Fibroblast of mammary gland (primary cell): Measurements from ENCODE around the gene SNAPIN.
"Not testable (repeated sequence)": the region's sequence is repeated elsewhere in the genome, so short reads cannot be mapped to it uniquely, and the experiment has no call there.

Source experiments
- DNase-seq: peaks from one replicate; pipeline ENCODE4 v3.0.0-alpha.2; 2010; ENCODE audit warnings: low read depth
- H3K4me3 ChIP-seq: 2 replicates; pipeline ENCODE4 v1.5.1; 2011; ENCODE audit warnings: low read depth, mild to moderate bottlenecking, low read length, moderate library complexity; ENCODE audit not compliant: control insufficient read depth
- CTCF ChIP-seq: conservative IDR thresholded peaks from 2 replicates; pipeline ENCODE4 v1.5.1; 2011; ENCODE audit warnings: low read depth, low read length, inconsistent platforms; ENCODE audit not compliant: control insufficient read depth, insufficient read depth

Gene SNAPIN

GRCh38 chr1:153655333-153655732 is 3.2 kb upstream of the SNAPIN start:
- no peak for DNase-seq
- H3K4me3 ChIP-seq = no peak overlapping the region
- TF ChIP-seq CTCF = no peak

- no peak for TF ChIP-seq CTCF
- H3K4me3 ChIP-seq = peak overlapping the region; percentile 90
- DNase-seq = no peak
Measured at GRCh38 chr1:153659175-153659534, 652 bp downstream of the SNAPIN start.

- no peak for TF ChIP-seq CTCF
- peak overlapping the region; percentile 90 for H3K4me3 ChIP-seq
- DNase-seq = no peak
Measured at GRCh38 chr1:153659656-153660055, 1.2 kb downstream of the SNAPIN start.

GRCh38 chr1:153661111-153661708 is 2.7 kb downstream of the SNAPIN start:
- no peak overlapping the region for H3K4me3 ChIP-seq
- no peak for TF ChIP-seq CTCF
- DNase-seq = no peak

- H3K4me3 ChIP-seq = no peak overlapping the region
- no peak for TF ChIP-seq CTCF
- DNase-seq = no peak
Measured at GRCh38 chr1:153662269-153662668, 3.8 kb downstream of the SNAPIN start.

- peak; percentile 79 for DNase-seq
- TF ChIP-seq CTCF = no peak
- no peak overlapping the region for H3K4me3 ChIP-seq
Measured at GRCh38 chr1:153663211-153663610, 4.7 kb downstream of the SNAPIN start.

- no peak for TF ChIP-seq CTCF
- no peak overlapping the region for H3K4me3 ChIP-seq
- no peak for DNase-seq
Measured at GRCh38 chr1:153667439-153667838, 8.9 kb downstream of the SNAPIN start.

GRCh38 chr1:153668672-153669071 is 10.2 kb downstream of the SNAPIN start:
- DNase-seq, H3K4me3 ChIP-seq: not testable (repeated sequence)
